ENCODE results near the gene TTC39A.

GRCh38 chr1:51349862-51350261 lies 19.5 kb upstream of the TTC39A start:
- TF ChIP-seq CTCF (IDR thresholded peaks at IDR 0.05): no peak
- TF ChIP-seq POLR2A (IDR thresholded peaks at IDR 0.05): no peak

Measured in vagina (tissue), 2 donors.